ENCODE measurements around the gene NT5C3B.
A peak's percentile ranks its signal among the peaks of the same experiment; 100 is the strongest.

Gene NT5C3B

GRCh38 chr17:41821776-41822175 lies 14.3 kb downstream of the NT5C3B start:
- Histone ChIP-seq H3K9me3 (ENCODE audit: control insufficient read depth in 2 of 2, low read length in 2 of 2) (no peaks in the 10 kb centered on the region), H3K9ac (ENCODE audit: low read length in 2 of 2) (no peak overlapping the region), H3K36me3 (ENCODE audit: control insufficient read depth in 2 of 2, insufficient read depth in 2 of 2, low read length in 2 of 2) (peaks cover 12 to 16% of the 10 kb centered on the region in 2 donors), H3K27me3 (ENCODE audit: control insufficient read depth in 1 of 2, insufficient read depth in 2 of 2, low read length in 2 of 2) (no peaks in the 10 kb centered on the region), H3K4me3 (ENCODE audit: low read length in 2 of 2) (no peak overlapping the region), H3K4me1 (ENCODE audit: control insufficient read depth, insufficient read depth, low read length) (no peaks in the 10 kb centered on the region), H3K27ac (ENCODE audit: low read length) (no peak overlapping the region)

DNA sequence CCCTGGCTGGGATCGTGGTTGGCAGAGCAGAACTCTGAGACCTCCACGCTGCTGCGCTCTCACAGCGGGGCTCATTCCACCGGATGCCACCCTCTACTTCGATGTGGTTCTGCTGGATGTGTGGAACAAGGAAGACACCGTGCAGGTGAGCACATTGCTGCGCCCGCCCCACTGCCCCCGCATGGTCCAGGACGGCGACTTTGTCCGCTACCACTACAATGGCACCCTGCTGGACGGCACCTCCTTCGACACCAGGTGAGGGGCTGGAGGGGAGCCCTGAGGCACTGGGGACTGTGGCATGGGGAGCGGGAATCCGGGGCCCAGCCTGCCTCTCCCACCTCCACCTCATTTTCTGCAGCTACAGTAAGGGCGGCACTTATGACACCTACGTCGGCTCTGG lies 18.0 kb downstream of the NT5C3B start:
- no peak overlapping the region for H3K27ac ChIP-seq (ENCODE audit: low read length)

GRCh38 chr17:41816637-41817320 lies 19.3 kb downstream of the NT5C3B start:
- no peak overlapping the region for H3K4me3 ChIP-seq (ENCODE audit: low read length in 2 of 2)
- no peaks in the 10 kb centered on the region for H3K9me3 ChIP-seq (ENCODE audit: control insufficient read depth in 2 of 2, low read length in 2 of 2)
- H3K9ac ChIP-seq (ENCODE audit: low read length in 2 of 2): no peak overlapping the region
- H3K36me3 ChIP-seq (ENCODE audit: control insufficient read depth in 2 of 2, insufficient read depth in 2 of 2, low read length in 2 of 2): no peaks in the 10 kb centered on the region
- H3K27me3 ChIP-seq (ENCODE audit: control insufficient read depth in 1 of 2, insufficient read depth in 2 of 2, low read length in 2 of 2): no peaks in the 10 kb centered on the region
- peaks cover 22% of the 10 kb centered on the region for H3K4me1 ChIP-seq (ENCODE audit: control insufficient read depth, insufficient read depth, low read length)
- no peak overlapping the region for H3K27ac ChIP-seq (ENCODE audit: low read length)

More for the DNA sequence above, 18.0 kb downstream of the NT5C3B start:
- no peak overlapping the region for H3K9ac ChIP-seq (ENCODE audit: low read length in 2 of 2)
- no peaks in the 10 kb centered on the region for H3K36me3 ChIP-seq (ENCODE audit: control insufficient read depth in 2 of 2, insufficient read depth in 2 of 2, low read length in 2 of 2)
- no peaks in the 10 kb centered on the region for H3K9me3 ChIP-seq (ENCODE audit: control insufficient read depth in 2 of 2, low read length in 2 of 2)
- H3K4me1 ChIP-seq (ENCODE audit: control insufficient read depth, insufficient read depth, low read length): peaks cover 10% of the 10 kb centered on the region
- H3K4me3 ChIP-seq (ENCODE audit: low read length in 2 of 2): no peak overlapping the region
- no peaks in the 10 kb centered on the region for H3K27me3 ChIP-seq (ENCODE audit: control insufficient read depth in 1 of 2, insufficient read depth in 2 of 2, low read length in 2 of 2)

DNA sequence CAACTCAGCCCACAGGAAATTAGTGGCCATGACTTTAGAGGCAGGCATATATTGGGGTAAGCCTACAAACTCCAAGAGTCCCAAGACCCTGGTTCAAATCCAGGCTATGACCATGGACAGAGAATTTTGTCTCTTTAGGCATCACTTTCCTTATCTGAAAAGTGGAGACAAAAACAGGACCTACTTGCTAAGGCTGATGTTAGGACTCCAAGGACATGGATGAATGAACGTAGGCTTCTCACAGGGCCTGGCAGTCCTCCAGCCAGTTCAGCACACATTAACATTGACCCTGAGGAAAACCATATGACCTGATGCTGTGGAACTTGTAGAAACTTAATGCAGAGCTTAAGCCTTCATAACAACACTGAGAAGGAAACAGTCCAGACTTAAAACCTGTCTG lies 21.8 kb downstream of the NT5C3B start:
- Histone ChIP-seq H3K9me3 (ENCODE audit: control insufficient read depth in 2 of 2, low read length in 2 of 2) (no peaks in the 10 kb centered on the region), H3K9ac (ENCODE audit: low read length in 2 of 2) (no peak overlapping the region), H3K27me3 (ENCODE audit: control insufficient read depth in 1 of 2, insufficient read depth in 2 of 2, low read length in 2 of 2) (no peaks in the 10 kb centered on the region), H3K27ac (ENCODE audit: low read length) (peak overlapping the region; percentile 55), H3K4me3 (ENCODE audit: low read length in 2 of 2) (no peak overlapping the region), H3K36me3 (ENCODE audit: control insufficient read depth in 2 of 2, insufficient read depth in 2 of 2, low read length in 2 of 2) (no peaks in the 10 kb centered on the region), H3K4me1 (ENCODE audit: control insufficient read depth, insufficient read depth, low read length) (peaks cover 40% of the 10 kb centered on the region)

DNA sequence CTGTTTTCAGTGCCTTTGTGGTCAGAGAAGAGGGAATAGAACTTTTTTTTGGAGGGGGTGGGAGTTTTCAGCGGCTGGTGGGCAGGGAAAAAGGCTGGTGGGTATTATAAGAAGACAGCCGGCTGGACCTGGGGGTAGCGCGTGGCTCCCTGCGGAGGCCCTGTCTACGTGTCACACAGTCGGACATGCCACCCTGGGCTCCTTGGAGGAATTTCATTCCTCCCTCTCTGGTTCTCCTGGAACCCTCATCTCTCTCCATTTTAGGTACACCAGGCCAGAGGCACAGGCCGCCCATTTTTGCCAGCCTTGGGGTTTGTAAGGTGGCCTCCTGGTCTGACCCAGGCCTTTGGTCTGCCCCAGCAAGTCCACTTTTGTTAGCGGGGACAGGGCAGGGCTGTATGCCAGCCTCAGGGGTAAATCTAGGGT lies 22.3 kb downstream of the NT5C3B start:
- peak overlapping the region; percentile 85 to 87 for H3K4me3 ChIP-seq (ENCODE audit: low read length in 2 of 2)
- H3K9me3 ChIP-seq (ENCODE audit: control insufficient read depth in 2 of 2, low read length in 2 of 2): no peaks in the 10 kb centered on the region
- peak overlapping the region; percentile 66 to 68 for H3K9ac ChIP-seq (ENCODE audit: low read length in 2 of 2)
- peak overlapping the region; percentile 55 for H3K27ac ChIP-seq (ENCODE audit: low read length)
- H3K4me1 ChIP-seq (ENCODE audit: control insufficient read depth, insufficient read depth, low read length): peaks cover 40% of the 10 kb centered on the region
- H3K27me3 ChIP-seq (ENCODE audit: control insufficient read depth in 1 of 2, insufficient read depth in 2 of 2, low read length in 2 of 2): no peaks in the 10 kb centered on the region
- H3K36me3 ChIP-seq (ENCODE audit: control insufficient read depth in 2 of 2, insufficient read depth in 2 of 2, low read length in 2 of 2): no peaks in the 10 kb centered on the region

DNA sequence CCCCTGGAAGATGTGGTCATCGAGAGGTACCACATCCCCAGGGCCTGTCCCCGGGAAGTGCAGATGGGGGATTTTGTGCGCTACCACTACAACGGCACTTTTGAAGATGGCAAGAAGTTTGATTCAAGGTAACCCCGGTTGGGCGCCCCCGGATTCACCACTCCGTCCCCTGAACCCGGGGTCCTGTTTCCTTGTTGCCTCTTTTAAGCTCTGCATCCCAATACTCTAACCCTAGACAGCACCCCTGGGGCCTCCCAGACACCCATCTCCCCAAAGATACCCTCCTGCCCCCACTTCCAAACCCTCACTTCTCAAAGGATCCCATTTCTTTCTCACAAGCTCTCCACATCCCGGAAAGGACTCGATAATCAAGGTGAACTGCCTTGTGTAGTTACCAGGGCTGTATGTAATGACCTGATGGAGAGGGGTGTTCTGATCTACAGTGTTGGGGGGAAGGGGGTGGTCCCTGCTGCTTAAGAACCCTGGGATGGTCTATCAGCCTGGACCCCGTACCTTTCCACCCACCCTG lies 22.8 kb downstream of the NT5C3B start:
- H3K9ac ChIP-seq (ENCODE audit: low read length in 2 of 2): peak overlapping the region; percentile 66 to 68
- H3K9me3 ChIP-seq (ENCODE audit: control insufficient read depth in 2 of 2, low read length in 2 of 2): no peaks in the 10 kb centered on the region
- H3K27me3 ChIP-seq (ENCODE audit: control insufficient read depth in 1 of 2, insufficient read depth in 2 of 2, low read length in 2 of 2): no peaks in the 10 kb centered on the region
- H3K4me3 ChIP-seq (ENCODE audit: low read length in 2 of 2): peak overlapping the region; percentile 85 to 87
- no peaks in the 10 kb centered on the region for H3K36me3 ChIP-seq (ENCODE audit: control insufficient read depth in 2 of 2, insufficient read depth in 2 of 2, low read length in 2 of 2)
- H3K27ac ChIP-seq (ENCODE audit: low read length): peak overlapping the region; percentile 55
- H3K4me1 ChIP-seq (ENCODE audit: control insufficient read depth, insufficient read depth, low read length): peaks cover 40% of the 10 kb centered on the region

DNA sequence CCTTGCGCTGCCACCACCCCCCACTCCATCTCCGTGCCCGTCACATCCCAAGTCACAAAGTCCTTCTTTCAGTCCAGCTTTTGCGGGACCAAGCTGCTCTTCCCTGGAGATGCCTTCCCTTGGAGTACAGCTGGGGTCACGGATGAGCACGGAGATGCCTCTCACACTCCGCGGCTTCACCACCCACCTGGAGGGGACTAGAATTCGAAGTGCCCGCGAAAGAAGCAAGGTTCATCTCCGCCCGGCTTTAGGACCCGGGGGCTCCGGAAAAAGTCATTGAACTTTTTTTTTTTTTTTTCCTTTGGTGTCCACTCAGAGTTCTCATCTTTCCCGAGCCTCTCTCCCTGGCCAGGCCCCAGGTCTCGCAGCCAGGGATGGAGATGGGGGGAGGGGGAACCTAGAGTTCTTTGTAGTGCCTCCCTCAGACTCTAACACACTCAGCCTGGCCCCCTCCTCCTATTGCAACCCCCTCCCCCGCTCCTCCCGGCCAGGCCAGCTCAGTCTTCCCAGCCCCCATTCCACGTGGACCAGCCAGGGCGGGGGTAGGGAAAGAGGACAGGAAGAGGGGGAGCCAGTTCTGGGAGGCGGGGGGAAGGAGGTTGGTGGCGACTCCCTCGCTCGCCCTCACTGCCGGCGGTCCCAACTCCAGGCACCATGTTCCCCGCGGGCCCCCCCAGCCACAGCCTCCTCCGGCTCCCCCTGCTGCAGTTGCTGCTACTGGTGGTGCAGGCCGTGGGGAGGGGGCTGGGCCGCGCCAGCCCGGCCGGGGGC lies 23.5 kb downstream of the NT5C3B start, which contains the start of gene FKBP10:
TSS of gene FKBP10 (plus strand) at position 624 of the 771 bp plus-strand sequence. CDS start at position 655, 31 bp downstream.
- Histone ChIP-seq H3K4me3 (ENCODE audit: low read length in 2 of 2) (peak within 1 kb of the TSS; percentile 85 to 87), H3K27ac (ENCODE audit: low read length) (peak within 1 kb of the TSS; percentile 55), H3K9ac (ENCODE audit: low read length in 2 of 2) (peak within 1 kb of the TSS; percentile 66 to 68), H3K36me3 (ENCODE audit: control insufficient read depth in 2 of 2, insufficient read depth in 2 of 2, low read length in 2 of 2) (peaks cover 0 to 2% of the 10 kb centered on the region in 2 donors), H3K27me3 (ENCODE audit: control insufficient read depth in 1 of 2, insufficient read depth in 2 of 2, low read length in 2 of 2) (no peaks in the 10 kb centered on the region), H3K9me3 (ENCODE audit: control insufficient read depth in 2 of 2, low read length in 2 of 2) (no peaks in the 10 kb centered on the region), H3K4me1 (ENCODE audit: control insufficient read depth, insufficient read depth, low read length) (peaks cover 40% of the 10 kb centered on the region)

DNA sequence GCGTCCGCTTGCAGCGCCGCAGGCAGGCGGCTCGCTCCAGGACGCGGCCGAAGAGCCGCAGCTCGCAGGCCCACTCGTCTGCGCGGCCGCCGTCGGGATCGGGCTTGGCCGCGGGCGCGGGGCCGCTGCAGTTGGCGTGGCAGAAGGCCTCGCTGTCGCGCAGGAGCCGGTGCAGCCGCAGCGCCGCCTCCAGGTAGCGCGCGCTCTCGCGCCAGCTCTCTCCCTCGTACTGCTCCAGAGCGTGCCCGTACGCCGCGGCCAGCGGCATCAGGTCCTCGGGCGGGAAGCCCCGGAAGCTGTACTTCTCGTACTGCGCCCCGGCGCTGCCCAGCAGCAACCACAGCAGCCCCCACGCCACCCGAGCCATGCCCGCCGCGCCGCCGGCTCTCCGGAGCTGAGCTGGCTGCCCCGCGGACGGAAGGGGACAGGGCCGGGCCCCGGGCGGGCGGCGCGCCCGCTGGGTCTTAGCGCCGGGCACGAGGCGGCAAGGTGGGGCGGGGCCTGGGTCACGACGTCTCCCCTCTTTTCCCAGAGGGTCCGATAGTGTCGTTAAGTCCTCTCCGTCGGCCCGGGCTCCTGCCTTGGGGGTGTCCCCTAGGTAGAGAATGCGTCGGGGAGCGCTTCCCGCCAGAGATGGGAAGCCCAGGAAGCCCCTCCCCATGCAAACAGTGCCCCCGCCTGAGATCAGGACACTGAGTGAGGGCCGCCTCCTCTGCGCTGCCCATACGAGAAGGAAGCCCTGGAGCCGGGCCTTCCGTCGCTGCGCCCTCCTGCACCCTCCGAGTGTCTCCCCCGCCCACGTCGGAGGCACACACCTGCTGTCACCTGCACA lies 24.3 kb downstream of the NT5C3B start, which contains the start of gene P3H4:
TSS of gene P3H4 (minus strand) at position 401 of the 832 bp plus-strand sequence. CDS start at position 367, 34 bp downstream.
- peak within 1 kb of the TSS; percentile 85 to 87 for H3K4me3 ChIP-seq (ENCODE audit: low read length in 2 of 2)
- H3K27me3 ChIP-seq (ENCODE audit: control insufficient read depth in 1 of 2, insufficient read depth in 2 of 2, low read length in 2 of 2): no peaks in the 10 kb centered on the region
- no peaks in the 10 kb centered on the region for H3K9me3 ChIP-seq (ENCODE audit: control insufficient read depth in 2 of 2, low read length in 2 of 2)
- peak within 1 kb of the TSS; percentile 68 to 79 for H3K9ac ChIP-seq (ENCODE audit: low read length in 2 of 2)
- peaks cover 40% of the 10 kb centered on the region for H3K4me1 ChIP-seq (ENCODE audit: control insufficient read depth, insufficient read depth, low read length)
- peaks cover 0 to 4% of the 10 kb centered on the region in 2 donors for H3K36me3 ChIP-seq (ENCODE audit: control insufficient read depth in 2 of 2, insufficient read depth in 2 of 2, low read length in 2 of 2)
- peak within 1 kb of the TSS; percentile 55 for H3K27ac ChIP-seq (ENCODE audit: low read length)

DNA sequence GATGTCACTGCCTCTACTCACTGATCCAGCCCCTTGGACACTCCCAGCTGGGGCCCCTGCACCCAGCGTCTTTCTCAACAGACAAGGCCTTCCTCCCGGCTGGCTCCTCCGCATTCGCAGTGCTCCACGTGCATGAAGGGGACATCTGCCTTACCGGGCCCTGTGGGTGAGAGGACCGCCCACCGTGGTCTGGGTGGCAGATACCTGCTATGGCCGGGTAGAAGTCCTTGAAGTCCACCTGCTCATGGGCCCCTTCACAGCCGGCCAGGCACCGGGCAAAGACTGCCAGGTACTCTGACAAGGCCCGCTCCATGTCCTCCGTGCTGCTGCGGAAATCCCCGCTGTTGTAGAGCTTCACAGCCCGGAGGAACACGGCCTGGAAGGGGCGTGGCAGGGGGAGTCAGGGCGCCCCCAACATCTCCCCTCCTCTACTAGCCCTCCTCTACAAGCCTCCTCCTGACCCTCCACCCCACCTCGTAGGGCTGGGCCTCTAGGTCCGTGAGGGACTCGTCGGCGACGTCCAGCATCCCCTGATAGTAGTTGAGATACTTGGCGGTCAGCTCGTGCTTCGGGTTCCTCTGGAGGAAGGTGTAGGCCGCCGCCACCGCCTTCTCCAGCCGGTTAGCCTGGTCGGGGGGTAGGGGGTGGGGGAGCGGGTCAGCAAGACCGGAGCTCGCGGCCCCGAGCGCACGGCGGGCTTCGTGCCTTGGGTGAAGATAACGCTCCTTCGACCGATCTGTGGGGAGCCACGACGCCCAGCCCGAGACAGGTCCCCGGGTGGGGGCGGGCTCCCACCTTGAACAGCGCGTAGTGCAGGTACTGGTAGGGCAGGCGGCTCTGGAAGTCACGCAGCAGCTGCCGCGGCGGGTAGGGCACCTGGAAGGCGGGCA lies 25.1 kb downstream of the NT5C3B start:
- Histone ChIP-seq H3K4me1 (ENCODE audit: control insufficient read depth, insufficient read depth, low read length) (peaks cover 40% of the 10 kb centered on the region), H3K27me3 (ENCODE audit: control insufficient read depth in 1 of 2, insufficient read depth in 2 of 2, low read length in 2 of 2) (no peaks in the 10 kb centered on the region), H3K4me3 (ENCODE audit: low read length in 2 of 2) (peak overlapping the region; percentile 85 to 87), H3K9ac (ENCODE audit: low read length in 2 of 2) (peak overlapping the region; percentile 68 to 79), H3K9me3 (ENCODE audit: control insufficient read depth in 2 of 2, low read length in 2 of 2) (no peaks in the 10 kb centered on the region), H3K27ac (ENCODE audit: low read length) (peak overlapping the region; percentile 41), H3K36me3 (ENCODE audit: control insufficient read depth in 2 of 2, insufficient read depth in 2 of 2, low read length in 2 of 2) (peaks cover 0 to 8% of the 10 kb centered on the region in 2 donors)
